Esophagus muscularis mucosa (tissue), 4 donors: ENCODE data around the gene EHD2. TPM values are rescaled to one million over a fixed set of nuclear protein-coding genes. Genes with fewer than 3 reads are reported as not detected.
"Not testable (repeated sequence)": the region's sequence is repeated elsewhere in the genome, so short reads cannot be mapped to it uniquely, and the experiment has no call there.

Source experiments
- DNase-seq: peaks from one replicate; pipeline ENCODE4 v3.0.0-alpha.2; 2017; ENCODE audit errors: extremely low spot score
- H3K27ac ChIP-seq, 4 donors: fragments of 200-600 bp; sonication (generic); replicated peaks in 1 of 4; 1 replicate in 3 of 4; 2 replicates in 1 of 4; pipeline ENCODE4 v1.5.1; 2016 to 2019; ENCODE audit warnings: mild to moderate bottlenecking in 1 of 4
- H3K27me3 ChIP-seq, 4 donors: fragments of 200-600 bp; sonication (generic); one replicate each; pipeline versions ENCODE4 v1.5.1 to v1.6.0; 2016 to 2019
- H3K36me3 ChIP-seq, 4 donors: fragments of 200-600 bp; sonication (generic); one replicate each; pipeline ENCODE4 v1.5.1; 2016 to 2019
- H3K4me1 ChIP-seq, 4 donors: fragments of 200-600 bp; sonication (generic); one replicate each; pipeline ENCODE4 v1.5.1; 2016 to 2019
- H3K4me3 ChIP-seq, 4 donors: fragments of 200-600 bp; sonication (generic); 1 replicate in 2 of 4; 2 replicates in 2 of 4; pipeline ENCODE4 v1.5.1; 2016 to 2019; ENCODE audit warnings: mild to moderate bottlenecking in 4 of 4, moderate library complexity in 1 of 4
- H3K9me3 ChIP-seq, 4 donors: fragments of 200-600 bp; sonication (generic); 1 replicate in 3 of 4; 2 replicates in 1 of 4; pipeline ENCODE4 v1.5.1; 2016 to 2019
- CTCF ChIP-seq, 3 experiments: fragments of 200-600 bp in 2 of 3; fragments of 450-650 bp in 1 of 3; sonication (generic) in 2 of 3; IDR thresholded peaks; one replicate each; pipeline ENCODE4 v1.5.1; 2017 to 2019; ENCODE audit warnings: antibody characterized with exemption in 3 of 3, mild to moderate bottlenecking in 2 of 3, moderate library complexity in 1 of 3
- EP300 ChIP-seq: sonication (generic); formaldehyde crosslinking; IDR thresholded peaks from one replicate; pipeline ENCODE4 v1.6.1; 2017; ENCODE audit warnings: antibody characterized with exemption
- POLR2A ChIP-seq: fragments of 450-650 bp; IDR thresholded peaks from one replicate; pipeline ENCODE4 v1.6.1; 2017; ENCODE audit warnings: antibody characterized with exemption, moderate library complexity, mild to moderate bottlenecking, low read depth
- POLR2AphosphoS5 ChIP-seq, 2 donors: sonication (generic); formaldehyde crosslinking; IDR thresholded peaks; one replicate each; pipeline ENCODE4 v1.6.1; 2017; ENCODE audit warnings: antibody characterized with exemption in 2 of 2
- WGBS: methylation state at CpG from one replicate; pipeline ENCODE4 v1.1.5; 2018; 5-methylcytosine and 5-hydroxymethylcytosine counted together
- intact Hi-C: fragments of 100-400 bp; cut with DNase I; formaldehyde crosslinking; loops from one replicate; pipeline ENCODE4 v1.15.1; 2023
- small RNA-seq, 3 donors: library from RNA; depleted of rRNA; stranded (forward); fragments of <200 nt; gene quantifications; one replicate each; pipeline ENCODE3, GENCODE V24; 2016
- total RNA-seq, 4 donors: library from RNA; depleted of rRNA; stranded (reverse); fragments of >200 nt; gene quantifications; one replicate each; pipeline versions ENCODE4 v1.1.0 to v1.2.1, GENCODE V29; 2016

EHD2 gene
- total RNA-seq, 4 donors from 2014 or later = 154 to 444 (median 250) TPM

- H3K36me3 ChIP-seq = peaks cover 35 to 65% (median 55%) of the 10 kb centered on the region in 4 donors
These were observed 73.3 kb downstream of the EHD2 start for GRCh38 chr19:47786566-47786965.

GRCh38 chr19:47787307-47787706 is 74.1 kb downstream of the EHD2 start:
- intact Hi-C loops = loop anchor here (5.0 to 10.0 kb wide), 2 partner anchors 75 to 353 kb away; partner anchors contain the start of gene EHD2
- H3K9me3 ChIP-seq, H3K4me3 ChIP-seq, DNase-seq, H3K27me3 ChIP-seq: not testable (repeated sequence)
- 81% methylated on average over 9 of the region's 10 CpGs for WGBS
- peak overlapping the region; percentile 11 to 59 (median 28) for H3K27ac ChIP-seq
- H3K36me3 ChIP-seq = peaks cover 35 to 57% (median 49%) of the 10 kb centered on the region in 4 donors
- peaks cover 12 to 49% (median 42%) of the 10 kb centered on the region in 4 donors for H3K4me1 ChIP-seq

More at GRCh38 chr19:47786566-47786965, 73.3 kb downstream of the EHD2 start:
- Histone ChIP-seq H3K27ac (peak overlapping the region in 3 of 4 donors; percentile 23 to 59 (median 34)), H3K27me3 (no peaks in the 10 kb centered on the region), H3K4me1 (peaks cover 20 to 57% (median 49%) of the 10 kb centered on the region in 4 donors), H3K4me3 (no peak overlapping the region), H3K9me3 (no peaks in the 10 kb centered on the region)
- 82% methylated on average over 7 of the region's 7 CpGs for WGBS
- DNase-seq = no peak
- peak in 1 of 2 donors; percentile 13 for TF ChIP-seq POLR2AphosphoS5 (IDR thresholded peaks at IDR 0.05)
- TF ChIP-seq POLR2A = no peak
- intact Hi-C loops = loop anchor here (5.0 to 10.0 kb wide), 2 partner anchors 74 to 352 kb away; partner anchors contain the start of gene EHD2

GRCh38 chr19:47789811-47790210 is 76.6 kb downstream of the EHD2 start:
- DNase-seq, H3K9me3 ChIP-seq, H3K4me3 ChIP-seq, H3K27me3 ChIP-seq, H3K27ac ChIP-seq: not testable (repeated sequence)
- WGBS = 92% methylated on average over 13 of the region's 13 CpGs
- Histone ChIP-seq H3K36me3 (peaks cover 12 to 32% (median 24%) of the 10 kb centered on the region in 4 donors), H3K4me1 (peaks cover 0 to 31% (median 27%) of the 10 kb centered on the region in 4 donors)
- intact Hi-C loops = loop anchor here (5.0 to 10.0 kb wide), 2 partner anchors 78 to 355 kb away; partner anchors contain the start of gene EHD2

- Histone ChIP-seq H3K4me3 (no peak overlapping the region), H3K9me3 (no peaks in the 10 kb centered on the region), H3K27me3 (no peaks in the 10 kb centered on the region), H3K27ac (no peak overlapping the region), H3K4me1 (peaks cover 0 to 31% (median 27%) of the 10 kb centered on the region in 4 donors), H3K36me3 (peaks cover 6 to 26% (median 18%) of the 10 kb centered on the region in 4 donors)
- TF ChIP-seq CTCF (IDR thresholded peaks at IDR 0.05) = peak; percentile 69 to 92 (median 81)
- no peak for TF ChIP-seq POLR2A
- intact Hi-C loops = no loop called here
- DNase-seq = peak; percentile 95
- 18% methylated on average over 10 of the region's 10 CpGs for WGBS
These were observed 77.2 kb downstream of the EHD2 start for GRCh38 chr19:47790398-47790814.

GRCh38 chr19:47792616-47793015 is 79.4 kb downstream of the EHD2 start:
- Histone ChIP-seq H3K4me3 (no peak overlapping the region), H3K9me3 (no peaks in the 10 kb centered on the region), H3K36me3 (peaks cover 0 to 7% (median 0%) of the 10 kb centered on the region in 4 donors), H3K27ac (no peak overlapping the region), H3K27me3 (no peaks in the 10 kb centered on the region), H3K4me1 (peaks cover 0 to 23% (median 17%) of the 10 kb centered on the region in 4 donors)
- intact Hi-C loops = no loop called here
- WGBS = 91% methylated on average over 1 of the region's 1 CpG
- DNase-seq = no peak
- no peak for TF ChIP-seq EP300
- no peak for TF ChIP-seq CTCF (IDR thresholded peaks at IDR 0.05)
- TF ChIP-seq POLR2AphosphoS5 (IDR thresholded peaks at IDR 0.05) = no peak
- no peak for TF ChIP-seq POLR2A

Small RNAs within 50 kb of the gene (small RNA-seq; reads per million reads assigned to genes)
- 0 reads per million in 3 donors for gene SNORD23

Other genes starting within 250 kb of the EHD2 start
- 10 to 100 TPM in 2 of 4 donors, 1 to 10 TPM in 2; 6.2 to 18.7 (median 10.4) TPM for gene SLC8A2, start 241.5 kb upstream of the EHD2 start, total RNA-seq
- 1 to 10 TPM; 2.3 to 9.4 (median 5.2) TPM for gene KPTN, start 229.2 kb upstream of the EHD2 start, total RNA-seq
- 100 to 1,000 TPM; 109 to 164 (median 148) TPM for gene NAPA, start 198.4 kb upstream of the EHD2 start, total RNA-seq
- gene ZNF541, start 140.3 kb upstream of the EHD2 start, total RNA-seq = under 1 TPM in 3 of 4 donors, not detected in 1; 0.17 to 0.23 (median 0.19) TPM
- 10 to 100 TPM; 10.9 to 15.0 (median 13.8) TPM for gene BICRA, start 104.3 kb upstream of the EHD2 start, total RNA-seq
- 100 to 1,000 TPM; 350 to 500 (median 454) TPM for gene NOP53, start 32.1 kb downstream of the EHD2 start, total RNA-seq
- 1,000 to 10,000 TPM; 1,363 to 1,667 (median 1,434) TPM for gene SELENOW, start 65.3 kb downstream of the EHD2 start, total RNA-seq
- gene TPRX1, start 91.1 kb downstream of the EHD2 start, total RNA-seq = not detected
- gene CRX, start 108.5 kb downstream of the EHD2 start, total RNA-seq = not detected
- gene TPRX2, start 145.8 kb downstream of the EHD2 start, total RNA-seq = not detected
- not detected for gene SULT2A1, start 172.9 kb downstream of the EHD2 start, total RNA-seq